Endothelial cell (in vitro differentiated cells): ENCODE data around the gene CCDC187. TPM values are rescaled to one million over a fixed set of nuclear protein-coding genes. Genes with fewer than 3 reads are reported as not detected.

Experiments used
- DNase-seq: peaks from one replicate; pipeline ENCODE4 v3.0.0; 2021; ENCODE audit warnings: low spot score
- H3K27ac Mint-ChIP-seq: one replicate; pipeline ENCODE4 v1.8.0; 2021; ENCODE audit warnings: mixed read lengths, inconsistent platforms; ENCODE audit not compliant: unreplicated experiment
- H3K27me3 Mint-ChIP-seq: one replicate; pipeline ENCODE4 v1.8.0; 2021; ENCODE audit warnings: mild to moderate bottlenecking, moderate library complexity, mixed read lengths, inconsistent platforms; ENCODE audit not compliant: unreplicated experiment
- H3K36me3 Mint-ChIP-seq: one replicate; pipeline ENCODE4 v1.8.0; 2021; ENCODE audit warnings: mild to moderate bottlenecking, low read depth, mixed read lengths, inconsistent platforms; ENCODE audit not compliant: unreplicated experiment
- H3K4me1 Mint-ChIP-seq: one replicate; pipeline ENCODE4 v1.8.0; 2021; ENCODE audit warnings: mild to moderate bottlenecking, mixed read lengths, inconsistent platforms; ENCODE audit not compliant: unreplicated experiment
- H3K4me3 Mint-ChIP-seq: one replicate; pipeline ENCODE4 v1.8.0; 2021; ENCODE audit warnings: mild to moderate bottlenecking, mixed read lengths, inconsistent platforms; ENCODE audit not compliant: unreplicated experiment
- H3K9me3 Mint-ChIP-seq: one replicate; pipeline ENCODE4 v1.8.0; 2021; ENCODE audit warnings: mixed read lengths, inconsistent platforms; ENCODE audit not compliant: unreplicated experiment
- total RNA-seq: library from RNA; stranded (reverse); fragmentation: NEBNext Ultra II Directional; extraction: Animal tissue kit (Norgen Biotek cat#: 25700); gene quantifications from one replicate; pipeline ENCODE4 v1.2.1, GENCODE V29; 2021; ENCODE audit not compliant: unreplicated experiment
- TF ChIP-seq, protein P1 (sequence below): fragments of 200-600 bp; sonication (generic); IDR thresholded peaks from one replicate; pipeline ENCODE4 v1.5.0; 2021; ENCODE audit warnings: antibody characterized with exemption; ENCODE audit not compliant: unreplicated experiment

The CCDC187 gene
- total RNA-seq, 1 donor from 2014 or later = 0.05 TPM

DNA sequence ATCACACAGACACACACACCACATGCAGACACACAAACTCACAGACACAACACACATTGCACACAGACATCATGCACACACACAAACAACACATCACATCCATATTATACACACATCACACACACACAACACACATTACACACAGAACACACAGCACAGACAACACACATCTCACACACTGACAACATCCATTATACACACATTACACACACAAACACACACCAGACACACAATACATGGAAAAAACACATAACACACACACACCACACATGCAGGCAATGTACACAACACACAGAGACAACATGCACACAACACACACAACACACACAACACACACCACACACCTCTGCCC is 4.8 kb upstream of the CCDC187 start:
- Mint-ChIP-seq H3K4me1 (no peaks in the 10 kb centered on the region), H3K27me3 (no peaks in the 10 kb centered on the region), H3K36me3 (no peaks in the 10 kb centered on the region), H3K4me3 (no peak overlapping the region), H3K9me3 (no peaks in the 10 kb centered on the region), H3K27ac (no peak overlapping the region)
- no peak for DNase-seq
- TF ChIP-seq, protein P1, sequence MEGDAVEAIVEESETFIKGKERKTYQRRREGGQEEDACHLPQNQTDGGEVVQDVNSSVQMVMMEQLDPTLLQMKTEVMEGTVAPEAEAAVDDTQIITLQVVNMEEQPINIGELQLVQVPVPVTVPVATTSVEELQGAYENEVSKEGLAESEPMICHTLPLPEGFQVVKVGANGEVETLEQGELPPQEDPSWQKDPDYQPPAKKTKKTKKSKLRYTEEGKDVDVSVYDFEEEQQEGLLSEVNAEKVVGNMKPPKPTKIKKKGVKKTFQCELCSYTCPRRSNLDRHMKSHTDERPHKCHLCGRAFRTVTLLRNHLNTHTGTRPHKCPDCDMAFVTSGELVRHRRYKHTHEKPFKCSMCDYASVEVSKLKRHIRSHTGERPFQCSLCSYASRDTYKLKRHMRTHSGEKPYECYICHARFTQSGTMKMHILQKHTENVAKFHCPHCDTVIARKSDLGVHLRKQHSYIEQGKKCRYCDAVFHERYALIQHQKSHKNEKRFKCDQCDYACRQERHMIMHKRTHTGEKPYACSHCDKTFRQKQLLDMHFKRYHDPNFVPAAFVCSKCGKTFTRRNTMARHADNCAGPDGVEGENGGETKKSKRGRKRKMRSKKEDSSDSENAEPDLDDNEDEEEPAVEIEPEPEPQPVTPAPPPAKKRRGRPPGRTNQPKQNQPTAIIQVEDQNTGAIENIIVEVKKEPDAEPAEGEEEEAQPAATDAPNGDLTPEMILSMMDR = no peak

GRCh38 chr9:136308006-136308701 is 4.3 kb upstream of the CCDC187 start:
- DNase-seq = no peak
- Mint-ChIP-seq H3K27me3 (no peaks in the 10 kb centered on the region), H3K4me1 (no peaks in the 10 kb centered on the region), H3K27ac (no peak overlapping the region), H3K4me3 (no peak overlapping the region), H3K9me3 (no peaks in the 10 kb centered on the region), H3K36me3 (no peaks in the 10 kb centered on the region)
- TF ChIP-seq, protein P1 = no peak

DNA sequence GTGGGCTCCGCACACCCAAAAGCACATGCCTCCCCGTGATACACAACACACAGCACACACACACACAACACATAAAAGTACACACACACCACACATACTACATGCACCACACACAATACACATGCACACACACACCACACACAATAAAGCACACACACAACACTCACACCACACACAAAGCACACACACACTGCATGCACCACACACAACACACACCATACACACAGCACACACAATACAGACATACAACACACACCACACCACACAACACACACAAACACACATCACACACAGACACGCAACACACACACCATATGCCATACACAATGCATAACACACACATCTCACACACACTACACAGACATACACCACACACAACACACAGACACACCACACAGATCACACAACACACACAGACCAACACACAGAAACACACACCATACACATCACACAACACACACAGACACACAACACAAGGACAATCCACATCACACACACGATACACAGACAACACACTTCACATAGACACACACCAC is 3.4 kb upstream of the CCDC187 start:
- DNase-seq = no peak
- Mint-ChIP-seq H3K27ac (no peak overlapping the region), H3K36me3 (no peaks in the 10 kb centered on the region), H3K27me3 (no peaks in the 10 kb centered on the region), H3K4me1 (no peaks in the 10 kb centered on the region), H3K9me3 (no peaks in the 10 kb centered on the region), H3K4me3 (no peak overlapping the region)
- TF ChIP-seq, protein P1 = no peak

- H3K9me3 Mint-ChIP-seq = no peaks in the 10 kb centered on the region
- H3K4me1 Mint-ChIP-seq = no peaks in the 10 kb centered on the region
- no peak for DNase-seq
- no peaks in the 10 kb centered on the region for H3K27me3 Mint-ChIP-seq
- H3K36me3 Mint-ChIP-seq = no peaks in the 10 kb centered on the region
- TF ChIP-seq, protein P1 = no peak
- no peak overlapping the region for H3K4me3 Mint-ChIP-seq
- H3K27ac Mint-ChIP-seq = no peak overlapping the region
These were observed 2.6 kb upstream of the CCDC187 start for GRCh38 chr9:136306211-136307208.
